H54 (cell line): ENCODE data around the gene CISH.
A peak's percentile ranks its signal among the peaks of the same experiment; 100 is the strongest.

Experiments used
- DNase-seq: peaks from one replicate; pipeline ENCODE4 v3.0.0; 2011; ENCODE audit warnings: low spot score, mixed read lengths; ENCODE audit not compliant: insufficient read length
- FAIRE-seq: peaks from 3 replicates; lab custom pipeline; 2011; peaks lifted over from hg19 to GRCh38; lab: Jason Lieb, UNC
- POLR2A ChIP-seq: IDR thresholded peaks from 2 replicates; pipeline ENCODE4 v1.6.1; 2011; ENCODE audit warnings: low read depth, mild to moderate bottlenecking, low read length

CISH gene

DNA sequence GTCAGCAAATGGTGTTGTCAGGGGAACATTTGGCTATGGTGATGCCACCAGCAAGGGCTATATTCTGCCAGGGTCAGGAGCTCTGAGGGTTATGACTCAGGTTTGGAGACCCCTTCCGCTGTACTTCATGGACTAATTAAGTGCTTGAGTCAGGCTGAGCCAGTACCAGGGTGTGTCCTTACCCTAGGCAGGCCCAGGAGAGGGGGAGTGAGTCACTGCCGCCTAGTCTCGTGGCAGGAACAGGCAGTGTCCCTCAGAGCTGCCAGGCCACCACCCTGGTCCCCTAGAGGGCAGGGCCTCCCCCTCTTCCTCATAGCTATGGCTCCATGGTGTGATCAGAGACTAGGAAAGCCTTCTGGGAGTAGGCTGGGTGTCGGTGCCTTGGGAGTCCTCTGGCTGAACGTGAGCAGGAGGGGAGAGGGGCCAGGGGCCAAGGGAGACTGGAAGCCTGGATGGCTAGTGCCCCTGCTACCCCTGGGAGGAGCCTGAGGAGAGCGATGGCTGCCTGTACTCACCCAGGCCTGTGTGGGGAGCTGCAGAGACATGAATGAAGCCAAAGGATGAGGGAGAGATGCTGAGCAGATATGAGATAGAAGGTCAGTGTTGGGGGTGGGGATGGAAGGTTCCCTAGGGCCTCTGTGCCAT is 16.0 kb upstream of the CISH start:
- no peak for TF ChIP-seq POLR2A
- DNase-seq (peak; percentile 91), FAIRE-seq (peak; percentile 78)

DNA sequence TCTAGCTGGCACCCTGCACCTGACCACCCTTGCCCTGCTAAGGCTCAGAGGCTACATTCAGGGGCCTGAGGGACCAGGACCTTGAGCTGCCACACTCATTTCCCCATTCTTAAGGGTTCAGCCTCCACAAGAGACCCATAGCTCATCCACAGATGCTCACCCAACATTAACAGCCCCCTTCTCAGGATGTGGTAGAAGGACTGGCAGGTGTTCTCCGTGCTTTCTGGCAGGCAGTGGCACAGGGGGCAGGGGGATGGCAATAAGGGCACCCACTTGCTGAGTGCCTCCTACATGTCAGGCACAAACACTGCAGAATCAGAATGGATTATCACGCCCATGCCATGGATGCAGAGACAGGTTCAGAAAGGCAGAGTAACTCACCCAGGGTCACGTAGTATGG is 14.8 kb upstream of the CISH start:
- DNase-seq (no peak), FAIRE-seq (no peak)
- no peak for TF ChIP-seq POLR2A

DNA sequence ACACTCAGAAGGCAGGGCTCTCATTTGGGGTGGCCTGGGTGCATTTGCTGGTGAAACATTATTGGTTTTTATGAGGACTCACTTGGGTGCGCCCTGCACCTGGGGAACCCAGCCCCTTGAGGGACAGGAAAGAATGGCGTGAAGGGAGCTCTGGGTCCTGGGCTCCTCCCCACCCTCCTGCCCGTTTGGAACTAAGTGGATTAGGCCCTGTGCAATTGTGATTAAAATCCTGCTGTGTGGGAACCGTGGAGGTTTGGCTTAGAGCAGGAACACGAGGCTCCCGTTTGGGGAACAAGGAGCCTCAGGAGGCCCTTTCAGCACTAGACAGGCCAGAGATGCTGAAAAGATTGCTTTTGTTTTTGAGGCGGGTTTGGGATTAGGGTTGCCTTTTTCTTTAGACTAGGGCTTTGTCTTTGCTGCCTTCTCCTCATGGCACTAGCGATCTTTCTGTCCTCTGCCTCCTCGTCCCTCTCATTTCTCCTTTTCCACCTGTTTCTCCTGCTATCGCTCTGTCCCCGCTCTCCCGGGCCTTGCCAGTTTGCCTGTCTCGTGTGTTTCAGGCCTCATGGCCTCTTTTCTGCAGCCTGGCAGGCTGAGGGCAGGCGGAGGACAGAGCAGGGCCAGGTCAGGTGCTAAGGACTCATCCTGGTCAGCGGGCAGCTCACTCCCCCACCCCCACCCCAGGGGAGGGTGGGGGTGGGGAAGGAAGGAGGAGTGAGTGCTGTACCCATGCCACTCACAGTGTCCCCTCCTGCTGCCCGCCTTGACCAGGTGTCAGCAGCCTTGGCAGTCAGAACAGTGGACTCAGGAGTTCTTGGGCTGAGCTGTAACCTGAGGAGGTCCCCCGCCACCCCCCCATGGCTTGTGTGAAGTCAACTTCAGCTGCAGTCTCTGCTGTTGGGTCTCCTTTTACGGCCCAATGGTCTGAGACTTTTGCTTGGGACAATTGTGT is 13.9 kb upstream of the CISH start:
- FAIRE-seq: no peak
- TF ChIP-seq POLR2A: no peak
- DNase-seq: no peak

DNA sequence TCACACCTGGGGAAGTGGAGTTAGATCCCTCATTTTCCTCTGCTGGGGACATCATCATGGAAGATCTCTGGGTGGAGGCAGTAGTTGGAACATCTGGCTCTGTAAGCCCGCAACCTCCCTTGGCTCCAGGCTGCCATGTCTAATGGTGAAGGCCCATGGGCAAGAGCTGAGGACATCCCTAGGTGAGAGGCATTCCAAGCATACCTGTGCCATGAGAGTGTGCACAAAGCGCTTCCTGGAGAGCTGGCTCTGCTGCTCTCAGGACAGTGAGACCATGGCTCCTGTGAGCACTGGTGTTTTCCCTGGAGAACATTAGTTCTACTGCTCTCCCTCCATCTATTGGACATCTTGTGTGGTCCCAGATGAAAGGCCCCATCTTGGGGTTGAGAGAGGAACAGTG is 13.1 kb upstream of the CISH start:
- FAIRE-seq (no peak), DNase-seq (no peak)
- no peak for TF ChIP-seq POLR2A

DNA sequence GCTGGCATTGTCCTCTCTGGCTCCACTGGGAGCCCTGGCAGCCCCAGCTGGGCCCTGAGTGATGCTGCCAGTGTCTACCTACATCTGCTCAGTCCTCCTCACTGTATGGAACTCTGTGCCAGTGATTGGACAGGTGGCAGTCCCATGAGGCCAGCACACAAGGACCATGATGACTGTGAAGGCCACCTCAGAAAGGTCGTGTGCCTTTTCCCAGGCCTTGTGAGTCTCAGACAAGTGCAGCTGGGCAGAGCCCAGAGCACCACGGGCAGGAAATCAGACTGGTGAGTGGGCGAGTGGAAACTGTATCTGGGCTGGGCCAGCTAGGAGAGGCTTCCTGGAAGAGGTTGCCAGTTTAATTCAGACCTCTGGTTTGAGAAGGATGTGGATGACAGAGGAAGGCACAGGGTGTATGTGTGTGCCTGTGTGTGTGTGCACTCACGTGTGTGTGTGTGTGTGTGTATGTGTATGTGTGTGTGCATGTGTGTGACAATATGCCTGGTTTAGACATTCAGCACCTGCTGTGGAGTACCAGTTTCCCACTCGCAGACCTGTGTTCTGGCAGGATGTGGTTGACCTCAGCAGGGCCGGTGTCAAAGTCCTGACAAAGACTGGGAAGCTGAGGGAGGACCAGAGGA is 12.4 kb upstream of the CISH start:
- no peak for TF ChIP-seq POLR2A
- FAIRE-seq (no peak), DNase-seq (no peak)

DNA sequence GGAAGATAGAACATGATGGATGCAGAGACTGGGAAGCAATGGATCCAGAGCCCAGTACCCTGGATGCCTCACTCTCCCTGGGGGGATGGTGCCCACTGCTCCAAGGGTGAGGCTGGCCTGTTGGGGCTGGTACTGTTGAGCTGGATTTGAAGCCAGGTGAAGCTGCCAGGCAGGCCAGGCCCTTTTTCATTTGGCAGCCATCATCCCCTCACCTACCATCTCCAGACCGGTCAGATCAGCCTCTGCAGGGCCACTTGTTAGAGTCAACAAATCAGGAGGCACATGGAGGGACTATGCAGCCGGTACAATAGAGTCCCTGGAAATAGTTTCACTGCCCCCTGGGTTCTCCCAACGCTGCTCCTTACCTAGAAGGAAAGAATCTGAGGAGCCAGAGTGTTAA is 11.3 kb upstream of the CISH start:
- no peak for DNase-seq
- no peak for TF ChIP-seq POLR2A
- no peak for FAIRE-seq

DNA sequence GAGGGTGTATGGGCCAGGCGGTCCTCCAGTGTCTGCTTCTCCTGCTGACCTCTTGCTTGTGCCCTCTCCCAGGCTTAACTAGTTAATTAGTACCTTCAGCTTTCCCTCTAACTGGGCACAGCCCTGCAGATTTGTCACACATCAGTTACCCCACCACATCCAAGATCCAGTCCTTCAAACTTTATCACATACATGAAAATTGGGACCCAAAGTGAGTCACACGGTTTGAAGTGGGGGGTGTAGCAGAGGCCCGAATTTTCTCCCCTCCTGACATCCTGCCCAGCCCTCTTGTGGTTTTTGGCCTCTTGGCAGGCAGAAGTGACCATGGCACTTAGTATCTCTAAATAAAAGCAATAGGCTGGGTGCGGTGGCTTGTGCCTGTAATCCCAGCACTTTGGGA is 9.2 kb upstream of the CISH start:
- FAIRE-seq (no peak), DNase-seq (peak; percentile 29)
- TF ChIP-seq POLR2A: no peak

DNA sequence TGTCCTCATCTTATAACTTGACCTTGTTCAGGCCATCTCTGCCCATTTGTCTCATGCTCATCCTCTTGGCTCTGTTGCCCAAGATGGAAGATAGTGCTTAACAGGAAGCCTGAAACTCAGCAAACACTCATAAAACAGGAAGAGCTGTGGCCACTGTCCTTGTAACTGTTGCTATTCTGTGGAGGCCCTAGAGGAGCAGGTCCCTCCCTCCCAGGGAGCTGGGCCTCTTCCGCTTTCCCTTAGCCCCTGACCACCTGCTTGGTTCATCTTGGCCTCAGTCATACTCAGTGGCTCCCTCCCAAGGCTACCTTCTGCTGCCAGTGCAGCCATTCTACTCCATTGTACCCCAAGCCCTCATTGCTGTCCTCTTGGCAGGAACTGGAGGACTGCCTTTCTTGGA is 8.8 kb upstream of the CISH start:
- TF ChIP-seq POLR2A: no peak
- FAIRE-seq (no peak), DNase-seq (no peak)

DNA sequence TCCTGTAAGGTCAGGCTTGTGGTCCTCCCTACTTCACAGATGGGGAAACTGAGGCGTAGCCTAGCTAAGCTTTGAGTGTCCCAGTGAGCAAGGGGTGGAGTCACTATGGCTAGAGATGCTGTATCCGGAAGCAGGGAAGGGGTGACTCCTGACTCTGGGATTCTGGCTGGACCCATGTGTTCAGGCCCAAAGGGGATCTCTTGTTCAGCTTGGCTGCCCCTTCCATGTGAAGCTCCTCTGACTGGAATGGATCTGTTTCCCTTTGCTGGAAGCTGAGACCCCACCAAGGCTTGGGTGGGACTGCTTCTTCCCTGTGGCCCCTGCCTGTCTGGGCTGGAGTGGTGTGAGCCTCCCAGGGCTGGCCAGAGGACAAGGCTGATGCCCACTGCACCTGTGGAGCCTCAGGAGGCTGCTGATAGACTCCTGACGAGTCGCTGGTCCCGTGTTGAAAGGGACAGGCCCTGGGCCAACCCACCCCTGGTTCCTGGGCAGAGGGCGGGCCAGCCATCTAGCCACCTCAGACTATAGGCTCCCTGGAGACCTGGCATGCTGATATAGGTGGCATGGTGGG is 6.4 kb upstream of the CISH start:
- DNase-seq (no peak), FAIRE-seq (no peak)
- TF ChIP-seq POLR2A: no peak

DNA sequence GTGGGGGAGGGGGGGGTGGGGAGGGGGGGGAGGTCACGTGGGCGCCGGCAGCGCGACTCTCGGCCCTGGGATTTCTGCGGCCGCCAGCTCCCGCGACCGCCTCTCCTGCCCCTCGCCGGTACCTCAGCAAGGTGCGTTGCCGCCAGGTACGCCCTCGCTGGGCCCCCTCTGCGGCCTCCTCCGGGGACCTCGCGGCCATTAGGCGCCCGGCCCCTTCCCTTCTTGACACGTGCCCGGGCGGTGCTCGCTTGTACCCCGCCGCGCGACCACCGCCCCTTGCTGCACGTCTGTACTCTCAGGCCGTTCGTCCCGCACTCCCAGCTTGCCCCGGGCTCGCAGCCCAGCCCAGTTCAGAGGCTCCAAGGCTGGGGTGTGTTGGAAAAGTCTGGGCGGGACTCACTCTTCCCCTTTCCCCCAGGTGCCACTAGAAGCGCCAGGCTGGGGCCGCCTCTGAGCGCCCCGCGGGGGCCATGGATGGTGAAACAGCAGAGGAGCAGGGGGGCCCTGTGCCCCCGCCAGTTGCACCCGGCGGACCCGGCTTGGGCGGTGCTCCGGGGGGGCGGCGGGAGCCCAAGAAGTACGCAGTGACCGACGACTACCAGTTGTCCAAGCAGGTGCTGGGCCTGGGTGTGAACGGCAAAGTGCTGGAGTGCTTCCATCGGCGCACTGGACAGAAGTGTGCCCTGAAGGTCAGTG is 5.7 kb upstream of the CISH start, which contains the start of gene MAPKAPK3:
MAPKAPK3 (plus strand) TSS at position 56 of the 696 bp plus-strand sequence; CDS start at position 471, 415 bp downstream.
- no peak for TF ChIP-seq POLR2A
- no peak for FAIRE-seq
- no peak for DNase-seq

DNA sequence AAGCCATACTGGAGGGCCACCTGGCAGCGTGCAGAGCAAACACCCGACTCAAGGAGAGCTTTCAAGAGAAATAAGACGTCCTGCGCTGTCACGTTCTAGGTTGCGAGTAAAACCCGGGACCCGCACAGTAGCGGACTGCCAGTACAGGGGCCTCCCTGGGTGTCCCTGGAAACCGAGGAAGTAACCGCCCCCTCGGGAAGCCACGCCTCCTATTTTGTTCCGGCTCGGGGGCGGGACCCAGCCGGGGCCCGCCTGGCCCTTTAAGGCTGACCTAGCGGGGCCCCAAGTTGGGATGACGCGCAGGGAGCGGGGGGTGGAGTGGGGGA is 5.2 kb upstream of the CISH start:
- no peak for TF ChIP-seq POLR2A
- FAIRE-seq (no peak), DNase-seq (peak; percentile 82)

DNA sequence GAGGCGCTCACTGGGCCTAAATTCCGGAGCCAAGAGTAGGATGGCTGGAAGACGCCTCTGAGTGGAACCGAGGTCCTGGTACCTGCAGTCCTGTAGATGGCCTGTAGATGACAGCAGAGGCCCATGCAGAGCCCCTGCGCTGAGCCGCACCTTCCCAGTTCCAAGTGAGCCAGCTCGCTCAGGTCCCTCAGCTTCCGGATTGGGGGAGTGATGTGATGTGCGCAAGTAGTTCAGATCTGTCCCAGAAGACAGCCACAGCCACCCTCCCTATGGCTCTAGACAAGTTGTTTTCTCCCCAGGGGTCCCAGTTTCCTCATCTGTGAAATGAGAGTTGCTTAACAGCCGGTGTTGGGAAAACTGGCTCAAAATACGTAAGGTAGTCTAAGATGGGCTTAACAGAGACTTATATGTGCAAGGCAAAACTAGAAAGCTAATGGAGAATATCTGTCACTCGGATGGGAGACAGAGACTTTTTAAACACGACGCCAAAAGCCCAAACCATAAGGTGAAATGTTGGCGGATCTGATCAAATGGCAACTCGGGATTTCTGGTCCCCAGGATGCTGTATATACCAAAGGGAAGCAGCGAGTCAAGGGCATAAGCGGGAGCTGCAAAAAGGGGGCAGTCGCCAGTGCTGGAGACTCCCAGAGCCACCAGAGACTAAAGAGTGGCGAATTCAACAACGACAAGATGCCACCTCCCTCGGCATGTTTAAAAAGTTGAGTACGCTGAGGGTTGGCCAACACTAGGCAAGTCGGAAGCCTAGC is 4.6 kb upstream of the CISH start:
- FAIRE-seq: no peak
- peak; percentile 86 for DNase-seq
- TF ChIP-seq POLR2A: no peak

DNA sequence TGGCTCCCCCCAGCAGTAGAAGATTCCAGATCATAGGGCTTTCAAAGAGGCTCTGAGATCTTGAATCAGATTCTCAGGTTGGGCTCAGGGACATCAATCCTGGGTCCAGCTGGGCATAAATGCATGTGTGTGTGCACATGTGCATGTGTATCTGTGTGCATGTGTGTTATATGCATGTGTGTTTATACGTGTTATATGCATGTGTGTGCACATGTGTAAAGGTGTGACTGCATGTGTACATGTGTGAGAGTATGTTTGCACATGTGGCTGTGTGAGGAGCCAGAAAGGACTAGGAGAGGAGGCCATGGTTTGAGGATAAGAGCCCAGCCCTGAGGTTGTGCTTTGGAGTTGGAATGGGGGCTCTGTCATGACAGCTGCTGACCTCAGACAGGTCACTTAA is 3.6 kb upstream of the CISH start:
- DNase-seq: no peak
- TF ChIP-seq POLR2A: no peak
- FAIRE-seq: no peak
